ENCODE data around the gene PCK2.

Gene PCK2

GRCh38 chr14:24115422-24116127 lies 21.5 kb downstream of the PCK2 start:
- no peak for DNase-seq (ENCODE audit: low read depth in 1 of 2, low spot score in 1 of 2)
- H3K27ac ChIP-seq (replicated peaks), result peak overlapping the region; percentile 97

GRCh38 chr14:24116128-24116814 lies 22.2 kb downstream of the PCK2 start:
- no peak for DNase-seq (ENCODE audit: low read depth in 1 of 2, low spot score in 1 of 2)
- Histone ChIP-seq H3K27me3 (ENCODE audit: insufficient read depth, poor library complexity, severe bottlenecking) (no peaks in the 10 kb centered on the region), H3K4me3 (replicated peaks; ENCODE audit: insufficient read depth, low read length) (peak overlapping the region; percentile 88), H3K27ac (replicated peaks) (no peak overlapping the region)
- TF ChIP-seq REST (IDR thresholded peaks at IDR 0.05; ENCODE audit: insufficient replicate concordance, low read depth) (no peak), CTCF (IDR thresholded peaks at IDR 0.05; ENCODE audit: insufficient read depth, low read length) (no peak), POLR2AphosphoS5 (IDR thresholded peaks at IDR 0.05; ENCODE audit: low read depth) (no peak), GABPA (IDR thresholded peaks at IDR 0.05; ENCODE audit: low read depth) (no peak), SPI1 (IDR thresholded peaks at IDR 0.05; ENCODE audit: borderline replicate concordance, low read depth) (no peak)

More at GRCh38 chr14:24115422-24116127, 21.5 kb downstream of the PCK2 start:
- Histone ChIP-seq H3K27me3 (ENCODE audit: insufficient read depth, poor library complexity, severe bottlenecking) (no peaks in the 10 kb centered on the region), H3K4me3 (replicated peaks; ENCODE audit: insufficient read depth, low read length) (peak overlapping the region; percentile 88)
- no peak for TF ChIP-seq SPI1 (IDR thresholded peaks at IDR 0.05; ENCODE audit: borderline replicate concordance, low read depth)
- no peak for TF ChIP-seq REST (IDR thresholded peaks at IDR 0.05; ENCODE audit: insufficient replicate concordance, low read depth)
- TF ChIP-seq GABPA (IDR thresholded peaks at IDR 0.05; ENCODE audit: low read depth), result no peak
- TF ChIP-seq CTCF (IDR thresholded peaks at IDR 0.05; ENCODE audit: insufficient read depth, low read length), result no peak
- TF ChIP-seq POLR2AphosphoS5 (IDR thresholded peaks at IDR 0.05; ENCODE audit: low read depth), result no peak

- peak in 1 of 2 experiments; percentile 9 for DNase-seq (ENCODE audit: low read depth in 1 of 2, low spot score in 1 of 2)
- H3K27me3 ChIP-seq (ENCODE audit: insufficient read depth, poor library complexity, severe bottlenecking), result no peaks in the 10 kb centered on the region
- no peak for TF ChIP-seq GABPA (IDR thresholded peaks at IDR 0.05; ENCODE audit: low read depth)
- TF ChIP-seq REST (IDR thresholded peaks at IDR 0.05; ENCODE audit: insufficient replicate concordance, low read depth), result no peak
- peak; percentile 50; the same call in 1 of the 2 replicates for TF ChIP-seq SPI1 (IDR thresholded peaks at IDR 0.05; ENCODE audit: borderline replicate concordance, low read depth)
- TF ChIP-seq CTCF (IDR thresholded peaks at IDR 0.05; ENCODE audit: insufficient read depth, low read length), result no peak
- no peak for TF ChIP-seq POLR2AphosphoS5 (IDR thresholded peaks at IDR 0.05; ENCODE audit: low read depth)
- no peak overlapping the region for H3K27ac ChIP-seq (replicated peaks)
- no peak overlapping the region for H3K4me3 ChIP-seq (replicated peaks; ENCODE audit: insufficient read depth, low read length)
Observed at GRCh38 chr14:24117179-24117578, 23.1 kb downstream of the PCK2 start.
